ENCODE data around the gene SMC1B. TPM values are rescaled to one million over a fixed set of nuclear protein-coding genes. Genes with fewer than 3 reads are reported as not detected.

The SMC1B gene
- total RNA-seq, 3 donors from 2014 or later = not detected

DNA sequence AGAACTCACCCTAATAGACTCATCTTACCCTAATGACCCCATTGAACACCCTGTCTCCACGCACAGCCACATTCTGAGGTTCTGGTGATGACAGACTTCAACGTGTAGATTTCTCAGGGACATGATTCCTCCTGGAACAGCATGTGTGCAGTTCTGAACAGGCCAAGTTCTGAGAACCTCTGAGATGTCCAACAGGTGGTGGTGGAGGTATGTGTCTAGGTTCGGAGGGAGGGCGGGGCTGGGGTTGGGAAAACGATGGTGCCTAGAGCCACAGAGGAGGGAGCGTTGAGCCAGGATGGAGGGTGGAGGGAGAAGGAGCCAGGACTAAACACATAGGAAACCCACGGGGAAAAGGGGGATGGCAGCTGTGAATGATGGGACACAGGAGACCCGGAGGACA is 45.8 kb upstream of the SMC1B start:
- Histone ChIP-seq H3K4me3 (no peak overlapping the region), H3K4me1 (no peaks in the 10 kb centered on the region), H3K36me3 (no peaks in the 10 kb centered on the region), H3K27me3 (no peaks in the 10 kb centered on the region), H3K9me3 (no peaks in the 10 kb centered on the region), H3K27ac (peak overlapping the region in 1 of 2 donors; percentile 79)
- no peak for DNase-seq (ENCODE audit: low spot score in 2 of 2)
- TF ChIP-seq, protein P1, sequence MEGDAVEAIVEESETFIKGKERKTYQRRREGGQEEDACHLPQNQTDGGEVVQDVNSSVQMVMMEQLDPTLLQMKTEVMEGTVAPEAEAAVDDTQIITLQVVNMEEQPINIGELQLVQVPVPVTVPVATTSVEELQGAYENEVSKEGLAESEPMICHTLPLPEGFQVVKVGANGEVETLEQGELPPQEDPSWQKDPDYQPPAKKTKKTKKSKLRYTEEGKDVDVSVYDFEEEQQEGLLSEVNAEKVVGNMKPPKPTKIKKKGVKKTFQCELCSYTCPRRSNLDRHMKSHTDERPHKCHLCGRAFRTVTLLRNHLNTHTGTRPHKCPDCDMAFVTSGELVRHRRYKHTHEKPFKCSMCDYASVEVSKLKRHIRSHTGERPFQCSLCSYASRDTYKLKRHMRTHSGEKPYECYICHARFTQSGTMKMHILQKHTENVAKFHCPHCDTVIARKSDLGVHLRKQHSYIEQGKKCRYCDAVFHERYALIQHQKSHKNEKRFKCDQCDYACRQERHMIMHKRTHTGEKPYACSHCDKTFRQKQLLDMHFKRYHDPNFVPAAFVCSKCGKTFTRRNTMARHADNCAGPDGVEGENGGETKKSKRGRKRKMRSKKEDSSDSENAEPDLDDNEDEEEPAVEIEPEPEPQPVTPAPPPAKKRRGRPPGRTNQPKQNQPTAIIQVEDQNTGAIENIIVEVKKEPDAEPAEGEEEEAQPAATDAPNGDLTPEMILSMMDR (IDR thresholded peaks at IDR 0.05) = no peak
- TF ChIP-seq POLR2A (IDR thresholded peaks at IDR 0.05) = no peak
- TF ChIP-seq POLR2AphosphoS5 (IDR thresholded peaks at IDR 0.05) = no peak
- intact Hi-C loops (cut with DNase I; ENCODE audit: low total_unique reads) = no loop called here

DNA sequence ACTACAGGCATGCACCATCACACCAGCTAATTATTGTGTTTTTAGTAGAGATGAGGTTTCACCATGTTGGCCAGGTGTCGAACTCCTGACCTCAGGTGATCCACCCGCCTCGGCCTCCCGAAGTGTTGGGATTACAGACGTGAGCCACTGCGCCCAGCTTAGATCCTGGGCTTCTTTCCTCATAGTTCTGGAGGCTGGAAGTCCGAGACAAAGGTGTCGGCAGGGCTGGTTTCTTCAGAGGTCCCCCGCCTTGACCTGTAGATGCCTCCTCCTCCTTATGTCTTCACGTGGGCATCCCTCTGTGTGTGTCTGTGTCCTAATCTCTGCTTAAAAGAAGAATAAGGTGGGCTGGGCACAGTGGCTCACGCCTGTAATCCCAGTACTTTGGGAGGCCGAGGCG is 45.1 kb upstream of the SMC1B start:
- intact Hi-C loops (cut with DNase I; ENCODE audit: low total_unique reads) = no loop called here
- DNase-seq (ENCODE audit: low spot score in 2 of 2) = no peak
- no peak for TF ChIP-seq POLR2A (IDR thresholded peaks at IDR 0.05)
- no peak for TF ChIP-seq POLR2AphosphoS5 (IDR thresholded peaks at IDR 0.05)
- TF ChIP-seq, protein P1 (IDR thresholded peaks at IDR 0.05) = no peak

DNA sequence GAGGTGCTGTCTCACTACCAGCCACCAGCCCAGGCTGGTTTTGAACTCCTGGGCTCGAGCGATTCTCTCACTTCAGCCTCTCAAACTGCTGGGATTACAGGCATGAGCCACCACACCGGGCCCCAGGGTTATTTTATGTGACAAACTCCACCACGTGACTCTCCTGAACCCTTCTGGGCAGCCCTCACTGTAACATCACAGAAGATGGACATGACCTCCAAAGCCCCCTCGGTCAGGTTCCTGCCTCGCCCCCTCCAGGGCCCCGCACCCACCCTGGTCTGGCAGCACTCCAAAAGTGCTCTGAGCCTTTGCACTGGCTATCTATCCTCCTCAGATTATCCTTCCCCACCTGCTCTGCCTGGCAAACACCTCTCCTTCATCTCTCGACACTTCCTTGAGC is 43.4 kb upstream of the SMC1B start:
- Histone ChIP-seq H3K36me3 (no peaks in the 10 kb centered on the region), H3K4me1 (no peaks in the 10 kb centered on the region), H3K27me3 (no peaks in the 10 kb centered on the region), H3K9me3 (no peaks in the 10 kb centered on the region), H3K4me3 (no peak overlapping the region), H3K27ac (peak overlapping the region in 1 of 2 donors; percentile 25)
- TF ChIP-seq, protein P1 (IDR thresholded peaks at IDR 0.05) = no peak
- TF ChIP-seq POLR2AphosphoS5 (IDR thresholded peaks at IDR 0.05) (no peak), POLR2A (IDR thresholded peaks at IDR 0.05) (no peak)
- no peak for DNase-seq (ENCODE audit: low spot score in 2 of 2)
- intact Hi-C loops (cut with DNase I; ENCODE audit: low total_unique reads) = no loop called here

More for the DNA sequence above, 45.1 kb upstream of the SMC1B start:
- H3K36me3 ChIP-seq = no peaks in the 10 kb centered on the region
- no peaks in the 10 kb centered on the region for H3K4me1 ChIP-seq
- H3K9me3 ChIP-seq = no peaks in the 10 kb centered on the region
- no peaks in the 10 kb centered on the region for H3K27me3 ChIP-seq
- no peak overlapping the region for H3K4me3 ChIP-seq
- peak overlapping the region in 1 of 2 donors; percentile 79 for H3K27ac ChIP-seq

GRCh38 chr22:45455621-45456020 is 42.2 kb upstream of the SMC1B start:
- Histone ChIP-seq H3K4me3 (no peak overlapping the region), H3K27me3 (no peaks in the 10 kb centered on the region), H3K4me1 (peaks cover 0 to under 1% of the 10 kb centered on the region in 2 donors), H3K36me3 (no peaks in the 10 kb centered on the region), H3K27ac (peak overlapping the region; percentile 29 to 83), H3K9me3 (no peaks in the 10 kb centered on the region)
- intact Hi-C loops (cut with DNase I; ENCODE audit: low total_unique reads) = no loop called here
- TF ChIP-seq POLR2AphosphoS5 (IDR thresholded peaks at IDR 0.05) (no peak), POLR2A (IDR thresholded peaks at IDR 0.05) (no peak)
- TF ChIP-seq, protein P1 (IDR thresholded peaks at IDR 0.05) = no peak
- DNase-seq (ENCODE audit: low spot score in 2 of 2) = no peak

- DNase-seq (ENCODE audit: low spot score in 2 of 2) = no peak
- Histone ChIP-seq H3K36me3 (no peaks in the 10 kb centered on the region), H3K4me3 (no peak overlapping the region), H3K27me3 (no peaks in the 10 kb centered on the region), H3K9me3 (no peaks in the 10 kb centered on the region), H3K27ac (peak overlapping the region; percentile 29 to 83), H3K4me1 (peaks cover 0 to 5% of the 10 kb centered on the region in 2 donors)
- intact Hi-C loops (cut with DNase I; ENCODE audit: low total_unique reads) = no loop called here
- TF ChIP-seq POLR2AphosphoS5 (IDR thresholded peaks at IDR 0.05) = no peak
- TF ChIP-seq, protein P1 (IDR thresholded peaks at IDR 0.05) = no peak
- no peak for TF ChIP-seq POLR2A (IDR thresholded peaks at IDR 0.05)
Observed at GRCh38 chr22:45455212-45455611, 41.8 kb upstream of the SMC1B start.

Data from breast epithelium (tissue), 4 donors.